Measurements from ENCODE around the gene ARHGEF17.

ARHGEF17 gene

DNA sequence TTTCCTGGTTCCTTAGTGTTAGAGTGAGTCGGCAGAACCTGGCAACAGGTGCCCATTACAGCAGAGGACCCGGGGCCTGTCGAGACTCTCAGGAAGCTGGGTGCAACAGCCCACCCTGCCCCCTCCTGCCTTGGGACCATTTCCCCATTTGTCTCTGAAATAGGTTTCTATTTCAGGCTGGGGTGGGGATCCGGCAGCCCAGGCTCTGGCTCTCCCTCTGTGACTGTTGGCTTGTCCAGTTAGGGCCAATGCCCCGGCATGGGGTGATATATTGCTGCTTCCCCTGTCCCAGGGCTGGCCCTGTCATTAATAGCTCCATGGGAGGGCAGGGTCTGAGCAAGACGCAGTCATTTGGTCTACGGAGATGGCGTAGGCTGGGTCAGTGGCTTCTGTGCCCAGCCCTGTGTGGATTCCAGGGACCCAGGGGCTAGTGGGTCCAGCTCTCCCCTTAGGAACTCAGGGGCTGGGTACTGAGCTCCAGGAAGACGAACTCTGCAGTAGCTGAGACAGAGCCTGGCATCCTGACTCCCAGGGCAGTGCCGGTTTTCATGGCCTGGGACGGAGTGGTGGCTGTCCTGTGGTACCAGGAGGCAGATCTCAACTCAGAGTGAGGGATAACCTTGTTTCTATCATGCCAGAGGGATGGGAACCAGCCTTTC, 33.2 kb upstream of the ARHGEF17 start:
- no peak overlapping the region for H3K27ac ChIP-seq
- TF ChIP-seq, protein P1, sequence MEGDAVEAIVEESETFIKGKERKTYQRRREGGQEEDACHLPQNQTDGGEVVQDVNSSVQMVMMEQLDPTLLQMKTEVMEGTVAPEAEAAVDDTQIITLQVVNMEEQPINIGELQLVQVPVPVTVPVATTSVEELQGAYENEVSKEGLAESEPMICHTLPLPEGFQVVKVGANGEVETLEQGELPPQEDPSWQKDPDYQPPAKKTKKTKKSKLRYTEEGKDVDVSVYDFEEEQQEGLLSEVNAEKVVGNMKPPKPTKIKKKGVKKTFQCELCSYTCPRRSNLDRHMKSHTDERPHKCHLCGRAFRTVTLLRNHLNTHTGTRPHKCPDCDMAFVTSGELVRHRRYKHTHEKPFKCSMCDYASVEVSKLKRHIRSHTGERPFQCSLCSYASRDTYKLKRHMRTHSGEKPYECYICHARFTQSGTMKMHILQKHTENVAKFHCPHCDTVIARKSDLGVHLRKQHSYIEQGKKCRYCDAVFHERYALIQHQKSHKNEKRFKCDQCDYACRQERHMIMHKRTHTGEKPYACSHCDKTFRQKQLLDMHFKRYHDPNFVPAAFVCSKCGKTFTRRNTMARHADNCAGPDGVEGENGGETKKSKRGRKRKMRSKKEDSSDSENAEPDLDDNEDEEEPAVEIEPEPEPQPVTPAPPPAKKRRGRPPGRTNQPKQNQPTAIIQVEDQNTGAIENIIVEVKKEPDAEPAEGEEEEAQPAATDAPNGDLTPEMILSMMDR (conservative IDR thresholded peaks at IDR 0.05) = no peak
- no peak for TF ChIP-seq ZFX (IDR thresholded peaks at IDR 0.05)

DNA sequence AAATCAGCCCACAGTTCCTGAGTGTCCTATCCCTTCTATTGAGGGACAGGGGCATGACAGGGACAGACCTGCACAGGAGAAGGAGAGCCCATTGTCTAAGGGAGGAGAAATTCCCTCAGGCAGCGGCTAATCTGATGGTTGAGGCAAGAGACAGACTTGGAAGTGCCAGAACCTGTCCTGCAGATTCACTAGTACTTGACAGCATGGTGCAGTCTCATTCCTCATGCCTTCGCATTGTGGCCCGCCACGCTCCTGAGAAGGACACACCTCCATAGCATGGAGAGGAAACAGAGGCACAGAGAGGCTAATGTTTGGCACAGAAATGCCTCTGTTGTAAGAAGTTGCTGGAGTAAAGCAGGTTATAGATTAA, 32.7 kb upstream of the ARHGEF17 start:
- no peak for TF ChIP-seq ZFX (IDR thresholded peaks at IDR 0.05)
- TF ChIP-seq, protein P1 (conservative IDR thresholded peaks at IDR 0.05) = no peak
- H3K27ac ChIP-seq = no peak overlapping the region

DNA sequence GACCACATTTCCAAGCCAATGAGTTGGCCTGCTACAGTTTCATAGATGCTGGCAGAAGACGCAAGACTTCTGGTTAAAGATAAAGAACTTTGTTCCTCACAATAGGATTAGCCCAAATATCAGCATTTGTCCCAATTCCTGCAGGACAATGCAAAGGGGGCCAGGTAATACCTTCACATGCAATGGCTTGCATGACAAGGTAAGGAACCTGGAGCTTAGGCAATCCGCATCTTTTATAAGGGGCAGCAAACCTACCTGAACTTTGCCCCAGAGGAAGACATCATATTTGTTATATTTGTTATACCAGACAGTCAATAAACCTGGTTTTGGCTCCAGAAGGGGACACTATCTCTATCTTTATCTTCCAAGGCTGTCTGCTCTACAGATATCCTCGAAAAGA, 30.6 kb upstream of the ARHGEF17 start:
- H3K27ac ChIP-seq = no peak overlapping the region
- TF ChIP-seq, protein P1 (conservative IDR thresholded peaks at IDR 0.05) = no peak
- no peak for TF ChIP-seq ZFX (IDR thresholded peaks at IDR 0.05)

DNA sequence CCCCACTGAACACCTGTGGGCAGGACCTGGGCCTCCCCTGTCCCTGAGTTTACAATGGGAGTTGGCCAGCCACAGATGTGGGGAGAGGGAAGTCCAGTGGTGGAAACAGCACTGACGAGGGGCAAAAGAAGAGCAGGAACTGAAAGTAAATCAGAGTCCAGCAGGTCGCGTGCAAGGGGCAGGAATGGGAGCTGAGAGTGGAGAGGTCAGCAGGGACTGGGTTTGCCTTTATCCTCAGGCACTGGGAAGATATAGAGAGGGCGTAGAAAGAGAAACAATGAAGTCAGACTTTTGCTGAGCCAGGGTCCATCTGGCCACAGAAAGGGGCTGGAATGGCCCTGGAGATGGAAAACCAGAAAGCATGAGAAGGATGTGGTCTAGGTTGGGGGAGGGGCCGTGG, 27.4 kb upstream of the ARHGEF17 start:
- H3K27ac ChIP-seq = no peak overlapping the region
- no peak for TF ChIP-seq ZFX (IDR thresholded peaks at IDR 0.05)
- TF ChIP-seq, protein P1 (conservative IDR thresholded peaks at IDR 0.05) = no peak

DNA sequence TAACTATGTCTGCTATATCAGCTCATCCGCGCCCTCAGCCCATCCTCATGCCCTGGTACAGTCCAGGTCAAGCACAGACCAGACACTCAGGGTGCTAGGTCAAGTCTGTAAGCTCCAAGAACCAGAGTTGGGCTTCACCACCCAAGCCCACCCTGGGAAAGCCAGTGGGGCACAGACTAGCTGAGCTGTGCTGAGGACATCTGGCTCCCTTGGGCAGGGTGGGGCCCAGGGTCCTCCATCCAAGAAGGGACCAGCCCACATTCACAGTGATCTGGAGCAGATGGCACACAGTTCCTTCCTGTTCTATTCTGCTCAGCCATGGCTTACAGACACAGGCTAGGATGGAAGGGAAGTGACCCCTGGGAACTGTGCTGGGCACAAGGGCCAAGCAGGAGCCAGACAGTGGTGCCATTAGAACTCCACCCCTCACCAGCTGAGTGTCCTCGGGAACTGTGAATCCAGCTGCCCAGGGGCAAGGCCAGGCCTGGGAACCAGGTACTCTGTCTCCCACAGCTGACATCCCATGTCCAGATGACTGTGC, 26.8 kb upstream of the ARHGEF17 start:
- TF ChIP-seq ZFX (IDR thresholded peaks at IDR 0.05) = no peak
- TF ChIP-seq, protein P1 (conservative IDR thresholded peaks at IDR 0.05) = no peak
- H3K27ac ChIP-seq = no peak overlapping the region

DNA sequence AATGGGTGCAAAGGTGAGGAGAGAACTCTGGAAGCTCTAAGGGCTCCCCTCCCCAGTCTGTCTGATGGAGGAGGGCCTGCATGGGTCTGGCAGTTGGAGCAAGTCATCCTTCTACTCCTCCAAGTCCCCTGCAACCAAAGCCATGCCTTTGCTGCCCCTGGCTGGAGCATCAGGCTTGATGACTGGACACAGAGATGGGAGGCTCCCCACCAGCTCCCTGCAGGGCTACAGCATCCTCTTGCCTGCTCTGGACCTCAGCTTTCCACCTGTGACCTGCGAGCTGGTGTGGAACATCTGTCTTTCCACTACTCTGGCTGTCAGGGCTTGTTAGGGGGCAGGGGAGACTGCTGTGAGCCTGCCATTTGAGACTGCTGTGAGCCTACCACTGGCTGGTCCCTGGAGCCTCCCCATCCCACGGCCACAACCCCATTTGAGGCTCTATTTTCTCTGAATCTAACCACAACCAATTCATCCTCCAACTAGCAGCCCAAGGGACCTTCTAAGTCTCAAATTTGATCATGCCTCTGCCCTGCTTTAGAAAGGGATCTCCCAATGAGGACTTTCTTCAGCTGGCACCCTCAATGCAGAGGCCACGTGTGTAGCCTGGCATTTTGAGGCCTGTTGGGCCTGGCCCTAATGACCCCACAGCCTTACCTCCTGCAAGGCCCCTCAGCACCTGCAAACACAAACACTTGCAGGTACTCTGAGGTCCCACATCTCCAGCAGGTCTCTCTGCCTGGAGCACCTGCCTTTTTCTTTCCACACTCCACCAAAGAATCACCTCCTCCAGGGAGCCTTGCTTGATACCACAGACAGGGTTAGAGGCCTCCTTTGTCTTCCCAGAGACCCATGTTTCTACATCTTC, 26.0 kb upstream of the ARHGEF17 start:
- TF ChIP-seq, protein P1 (conservative IDR thresholded peaks at IDR 0.05) = no peak
- no peak for TF ChIP-seq ZFX (IDR thresholded peaks at IDR 0.05)
- no peak overlapping the region for H3K27ac ChIP-seq

Data from C4-2B (cell line).